GM06990 (cell line): Measurements from ENCODE around the gene EHBP1.

Source experiments
- DNase-seq: peaks from one replicate; pipeline ENCODE4 v3.0.0-alpha.2; 2011; ENCODE audit not compliant: insufficient read length; ENCODE audit errors: extremely low read depth
- H3K27me3 ChIP-seq: replicated peaks from 2 replicates; pipeline ENCODE4 v1.6.0; 2011; ENCODE audit warnings: low read length; ENCODE audit not compliant: control insufficient read depth, insufficient read depth
- H3K36me3 ChIP-seq: 2 replicates; pipeline ENCODE4 v1.5.1; 2011; ENCODE audit warnings: low read length; ENCODE audit not compliant: control insufficient read depth, insufficient read depth
- H3K4me3 ChIP-seq: replicated peaks from 2 replicates; pipeline ENCODE4 v1.5.1; 2011; ENCODE audit warnings: low read depth, mild to moderate bottlenecking, control low read depth, low read length
- TF ChIP-seq, protein P1 (sequence below): IDR thresholded peaks from 2 replicates; pipeline ENCODE4 v1.5.1; 2011; ENCODE audit warnings: low read length, control low read depth, mild to moderate bottlenecking, inconsistent platforms; ENCODE audit not compliant: insufficient read depth, poor library complexity, severe bottlenecking

EHBP1 gene

DNA sequence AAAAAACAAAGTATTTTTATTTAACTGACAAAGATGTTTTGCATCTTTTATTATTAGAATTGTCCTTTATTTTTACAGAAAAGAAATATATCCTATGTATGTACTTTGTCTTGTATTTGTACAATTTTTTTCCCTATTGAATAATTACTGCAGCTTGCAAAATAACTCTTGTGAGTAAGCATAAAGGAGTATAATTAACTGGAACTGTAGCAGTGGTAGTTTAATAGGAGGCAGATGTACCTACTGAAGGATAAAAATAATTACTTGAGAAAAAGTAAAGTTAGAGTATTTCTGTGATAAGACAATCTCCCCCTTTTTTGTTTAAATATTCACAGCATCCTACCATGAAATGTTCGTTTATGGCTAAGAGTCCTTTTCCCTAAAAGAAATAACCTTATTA is 34.7 kb downstream of the EHBP1 start:
- Histone ChIP-seq H3K27me3 (no peaks in the 10 kb centered on the region), H3K36me3 (no peaks in the 10 kb centered on the region), H3K4me3 (no peak overlapping the region)
- TF ChIP-seq, protein P1, sequence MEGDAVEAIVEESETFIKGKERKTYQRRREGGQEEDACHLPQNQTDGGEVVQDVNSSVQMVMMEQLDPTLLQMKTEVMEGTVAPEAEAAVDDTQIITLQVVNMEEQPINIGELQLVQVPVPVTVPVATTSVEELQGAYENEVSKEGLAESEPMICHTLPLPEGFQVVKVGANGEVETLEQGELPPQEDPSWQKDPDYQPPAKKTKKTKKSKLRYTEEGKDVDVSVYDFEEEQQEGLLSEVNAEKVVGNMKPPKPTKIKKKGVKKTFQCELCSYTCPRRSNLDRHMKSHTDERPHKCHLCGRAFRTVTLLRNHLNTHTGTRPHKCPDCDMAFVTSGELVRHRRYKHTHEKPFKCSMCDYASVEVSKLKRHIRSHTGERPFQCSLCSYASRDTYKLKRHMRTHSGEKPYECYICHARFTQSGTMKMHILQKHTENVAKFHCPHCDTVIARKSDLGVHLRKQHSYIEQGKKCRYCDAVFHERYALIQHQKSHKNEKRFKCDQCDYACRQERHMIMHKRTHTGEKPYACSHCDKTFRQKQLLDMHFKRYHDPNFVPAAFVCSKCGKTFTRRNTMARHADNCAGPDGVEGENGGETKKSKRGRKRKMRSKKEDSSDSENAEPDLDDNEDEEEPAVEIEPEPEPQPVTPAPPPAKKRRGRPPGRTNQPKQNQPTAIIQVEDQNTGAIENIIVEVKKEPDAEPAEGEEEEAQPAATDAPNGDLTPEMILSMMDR = no peak
- DNase-seq = no peak

- TF ChIP-seq, protein P1 = no peak
- H3K27me3 ChIP-seq = no peaks in the 10 kb centered on the region
- no peaks in the 10 kb centered on the region for H3K36me3 ChIP-seq
- DNase-seq = no peak
- H3K4me3 ChIP-seq = no peak overlapping the region
These were observed 35.6 kb downstream of the EHBP1 start for GRCh38 chr2:62741127-62741526.

DNA sequence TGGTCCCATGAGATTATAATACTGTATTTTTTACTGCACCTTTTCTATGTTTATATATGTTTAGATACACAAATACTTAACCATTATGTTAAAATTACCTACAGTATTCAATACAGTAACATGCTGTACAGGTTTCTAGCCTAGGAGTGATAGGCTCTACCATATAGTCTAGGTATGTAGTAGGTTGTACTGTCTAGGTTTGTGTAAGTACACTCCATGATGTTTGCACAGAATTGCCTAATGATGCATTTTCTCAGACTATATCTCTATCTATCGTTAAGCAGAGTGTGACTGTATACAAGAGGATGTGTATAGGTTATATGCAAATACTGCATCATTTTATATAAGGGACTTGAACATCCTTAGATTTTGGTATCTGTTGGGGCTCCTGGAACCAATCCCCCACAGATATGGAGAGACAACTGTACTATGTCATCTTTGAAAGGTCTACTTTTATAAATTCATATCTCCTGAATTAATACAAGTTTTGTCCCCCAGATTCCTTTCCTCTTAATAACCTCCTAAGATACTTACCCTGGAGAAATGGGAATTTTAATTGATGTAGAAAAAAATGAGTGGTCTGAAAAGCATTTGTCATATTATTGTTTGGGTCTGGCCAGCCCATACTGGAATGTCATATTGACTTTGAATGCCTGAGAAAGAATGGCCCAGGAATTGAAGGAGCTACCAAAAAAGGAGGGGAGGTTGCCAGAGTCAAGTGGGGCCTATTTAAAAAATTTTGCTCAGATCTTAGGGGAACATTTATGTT is 36.6 kb downstream of the EHBP1 start:
- DNase-seq = no peak
- TF ChIP-seq, protein P1 = no peak

GRCh38 chr2:62743506-62743905 is 38.0 kb downstream of the EHBP1 start:
- TF ChIP-seq, protein P1 = no peak
- DNase-seq = no peak

More for the DNA sequence above, 36.6 kb downstream of the EHBP1 start:
- Histone ChIP-seq H3K4me3 (no peak overlapping the region), H3K36me3 (no peaks in the 10 kb centered on the region), H3K27me3 (no peaks in the 10 kb centered on the region)

GRCh38 chr2:62744603-62745002 is 39.1 kb downstream of the EHBP1 start:
- no peak for DNase-seq
- no peaks in the 10 kb centered on the region for H3K27me3 ChIP-seq
- no peak overlapping the region for H3K4me3 ChIP-seq
- no peaks in the 10 kb centered on the region for H3K36me3 ChIP-seq
- TF ChIP-seq, protein P1 = no peak

More at GRCh38 chr2:62743506-62743905, 38.0 kb downstream of the EHBP1 start:
- no peaks in the 10 kb centered on the region for H3K36me3 ChIP-seq
- no peaks in the 10 kb centered on the region for H3K27me3 ChIP-seq
- H3K4me3 ChIP-seq = no peak overlapping the region
